H1 (cell line): ENCODE data around the gene PIK3CA. TPM values are rescaled to one million over a fixed set of nuclear protein-coding genes. Genes with fewer than 3 reads are reported as not detected.

Experiments
- CTCF ChIA-PET: fragments of 300-600 bp; sonication (Branson Sonifier 250); formaldehyde crosslinking; loops from one replicate; lab custom pipeline; 2021; ENCODE audit not compliant: partially characterized antibody; lab: Charles Lee
- POLR2A ChIA-PET: fragments of 300-600 bp; sonication (Branson Sonifier 250); formaldehyde crosslinking; loops from one replicate; lab custom pipeline; 2021; ENCODE audit warnings: inconsistent platforms; ENCODE audit not compliant: partially characterized antibody; lab: Charles Lee
- DNase-seq, 2 experiments: peaks; one replicate each; pipeline versions ENCODE4 v3.0.0 to v3.0.0-alpha.2; 2010 to 2022; ENCODE audit warnings: low spot score in 2 of 2, low read depth in 1 of 2, mixed read lengths in 1 of 2
- FAIRE-seq: peaks from 2 replicates; lab custom pipeline; 2011; peaks lifted over from hg19 to GRCh38; lab: Jason Lieb, UNC
- H2AFZ ChIP-seq: 2 replicates; pipeline ENCODE4 v1.8.1; 2012; ENCODE audit warnings: low read length, inconsistent platforms
- H2AK5ac ChIP-seq: 2 replicates; pipeline ENCODE4 v1.6.1; 2013; ENCODE audit warnings: low read depth, low read length
- H2BK120ac ChIP-seq: replicated peaks from 2 replicates; pipeline ENCODE3; 2013; ENCODE audit warnings: low read depth, low read length, inconsistent platforms
- H2BK12ac ChIP-seq: 2 replicates; pipeline ENCODE4 v1.6.1; 2013; ENCODE audit warnings: low read depth, low read length
- H2BK15ac ChIP-seq: 2 replicates; pipeline ENCODE4 v1.6.1; 2013; ENCODE audit warnings: low read length
- H2BK20ac ChIP-seq: 2 replicates; pipeline ENCODE4 v1.6.1; 2013; ENCODE audit warnings: low read length
- H2BK5ac ChIP-seq: 2 replicates; pipeline ENCODE4 v1.6.1; 2013; ENCODE audit warnings: low read depth, low read length
- H3K14ac ChIP-seq: 2 replicates; pipeline ENCODE4 v1.6.1; 2013; ENCODE audit warnings: inconsistent platforms; ENCODE audit not compliant: insufficient read length
- H3K18ac ChIP-seq: 2 replicates; pipeline ENCODE4 v1.6.1; 2013; ENCODE audit warnings: low read length; ENCODE audit errors: extremely low read depth
- H3K23ac ChIP-seq: 2 replicates; pipeline ENCODE4 v1.6.1; 2013; ENCODE audit warnings: inconsistent platforms; ENCODE audit not compliant: insufficient read length
- H3K23me2 ChIP-seq: 2 replicates; pipeline ENCODE4 v1.6.1; 2013; ENCODE audit warnings: low read depth, low read length
- H3K27ac ChIP-seq: 2 replicates; pipeline ENCODE4 v1.6.1; 2011; ENCODE audit warnings: low read depth, low read length, inconsistent platforms
- H3K27me3 ChIP-seq, 4 experiments: replicated peaks in 1 of 4; 1 replicate in 1 of 4; 2 replicates in 3 of 4; pipeline versions ENCODE4 v1.6.1 to v1.8.1; 2011 to 2013; ENCODE audit warnings: low read length in 3 of 4, mild to moderate bottlenecking in 3 of 4, inconsistent platforms in 2 of 4, mixed read lengths in 2 of 4, moderate library complexity in 1 of 4; ENCODE audit not compliant: control insufficient read depth in 3 of 4, insufficient read depth in 3 of 4; ENCODE audit errors: extremely low read depth in 1 of 4
- H3K36me3 ChIP-seq, 4 experiments: 2 replicates each; pipeline versions ENCODE4 v1.6.1 to v1.8.1; 2011 to 2013; ENCODE audit warnings: mild to moderate bottlenecking in 4 of 4, low read length in 3 of 4, moderate library complexity in 2 of 4, control low read depth in 1 of 4, inconsistent platforms in 1 of 4; ENCODE audit not compliant: insufficient read depth in 4 of 4, control insufficient read depth in 2 of 4
- H3K4ac ChIP-seq: replicated peaks from 2 replicates; pipeline ENCODE3; 2013; ENCODE audit warnings: low read length, low read depth, mixed read lengths, inconsistent platforms; ENCODE audit not compliant: insufficient read length
- H3K4me1 ChIP-seq, 4 experiments: replicated peaks in 1 of 4; 1 replicate in 1 of 4; 2 replicates in 3 of 4; pipeline versions ENCODE4 v1.6.1 to v1.8.1; 2011 to 2013; ENCODE audit warnings: low read length in 3 of 4, inconsistent platforms in 2 of 4, mixed read lengths in 1 of 4; ENCODE audit not compliant: insufficient read depth in 4 of 4, control insufficient read depth in 3 of 4
- H3K4me2 ChIP-seq, 2 experiments: 2 replicates each; pipeline versions ENCODE4 v1.6.1 to v1.8.1; 2011 to 2013; ENCODE audit warnings: low read depth in 2 of 2, low read length in 2 of 2, control low read depth in 1 of 2, inconsistent platforms in 1 of 2, mild to moderate bottlenecking in 1 of 2; ENCODE audit not compliant: insufficient read depth in 1 of 2
- H3K4me3 ChIP-seq, 4 experiments: fragments of 200-600, 300-600 bp in 1 of 4; sonication (generic), shearing (Covaris generic), sonication (Bioruptor Twin) in 1 of 4; 2 replicates each; pipeline versions ENCODE4 v1.5.1 to v1.8.1; 2011 to 2016; ENCODE audit warnings: low read length in 4 of 4, low read depth in 3 of 4, control low read depth in 2 of 4, inconsistent platforms in 2 of 4, mild to moderate bottlenecking in 2 of 4, mixed read lengths in 1 of 4, moderate library complexity in 1 of 4; ENCODE audit not compliant: insufficient read depth in 2 of 4; ENCODE audit errors: extremely low read depth in 1 of 4
- H3K56ac ChIP-seq: replicated peaks from 2 replicates; pipeline ENCODE3; 2013; ENCODE audit warnings: low read depth, mild to moderate bottlenecking, mixed read lengths, low read length, inconsistent platforms; ENCODE audit not compliant: insufficient read length
- H3K79me1 ChIP-seq: 2 replicates; pipeline ENCODE4 v1.6.1; 2013; ENCODE audit warnings: low read depth, low read length, control low read depth
- H3K79me2 ChIP-seq, 2 experiments: 2 replicates each; pipeline versions ENCODE4 v1.6.1 to v1.8.1; 2012 to 2013; ENCODE audit warnings: low read length in 2 of 2, mild to moderate bottlenecking in 2 of 2, inconsistent platforms in 1 of 2; ENCODE audit not compliant: insufficient read depth in 2 of 2, control insufficient read depth in 1 of 2
- H3K9ac ChIP-seq, 4 experiments: replicated peaks in 1 of 4; 1 replicate in 1 of 4; 2 replicates in 3 of 4; pipeline versions ENCODE4 v1.6.1 to v1.8.1; 2011 to 2013; ENCODE audit warnings: low read depth in 3 of 4, low read length in 3 of 4, control low read depth in 2 of 4, mild to moderate bottlenecking in 2 of 4, moderate library complexity in 2 of 4, inconsistent platforms in 1 of 4; ENCODE audit errors: extremely low read depth in 1 of 4
- H3K9me3 ChIP-seq, 2 experiments: 2 replicates each; pipeline versions ENCODE4 v1.6.1 to v1.8.1; 2012 to 2013; ENCODE audit warnings: mild to moderate bottlenecking in 2 of 2, moderate library complexity in 2 of 2, control low read depth in 1 of 2, inconsistent platforms in 1 of 2, low read depth in 1 of 2, low read length in 1 of 2, mixed read lengths in 1 of 2; ENCODE audit not compliant: insufficient read depth in 2 of 2
- H4K20me1 ChIP-seq, 2 experiments: replicated peaks in 1 of 2; 2 replicates each; pipeline versions ENCODE3 to v1.8.1; 2011 to 2013; ENCODE audit warnings: inconsistent platforms in 2 of 2, low read length in 2 of 2, mild to moderate bottlenecking in 1 of 2; ENCODE audit not compliant: insufficient read depth in 2 of 2, control insufficient read depth in 1 of 2
- H4K5ac ChIP-seq: 2 replicates; pipeline ENCODE4 v1.6.1; 2013; ENCODE audit warnings: low read length, low read depth, mixed read lengths, inconsistent platforms; ENCODE audit not compliant: insufficient read length
- H4K8ac ChIP-seq: 2 replicates; pipeline ENCODE4 v1.8.0; 2013; ENCODE audit warnings: mild to moderate bottlenecking, moderate library complexity, low read length, inconsistent platforms; ENCODE audit not compliant: insufficient read depth; ENCODE audit errors: extremely low read depth
- H4K91ac ChIP-seq: replicated peaks from 2 replicates; pipeline ENCODE3; 2013; ENCODE audit warnings: low read length, mixed read lengths, inconsistent platforms; ENCODE audit not compliant: insufficient read length
- KDM4A ChIP-seq: IDR thresholded peaks from one replicate; pipeline ENCODE4 v1.7.1; 2012; ENCODE audit warnings: low read depth, mild to moderate bottlenecking, moderate library complexity, low read length, inconsistent platforms; ENCODE audit not compliant: severe bottlenecking
- MAX ChIP-seq: IDR thresholded peaks from 2 replicates; pipeline ENCODE4 v1.6.1; 2012; ENCODE audit warnings: inconsistent platforms
- WGBS, 2 experiments: shearing (Covaris generic) in 1 of 2; methylation state at CpG; one replicate each; pipeline versions ENCODE4 v1.1.6 to v1.1.7; 2013 to 2015; ENCODE audit warnings: low lambda C conversion rate in 2 of 2, mixed read lengths in 2 of 2, inconsistent platforms in 1 of 2, low coverage in 1 of 2, missing lambda C conversion rate in 1 of 2; ENCODE audit not compliant: insufficient replicate concordance in 2 of 2, insufficient coverage in 1 of 2, insufficient read length in 1 of 2; ENCODE audit errors: extremely low coverage in 1 of 2, missing lambda C conversion rate in 1 of 2; 5-methylcytosine and 5-hydroxymethylcytosine counted together
- polyA plus RNA-seq, 7 experiments: library from polyadenylated mRNA; depleted of rRNA in 3 of 7; stranded (reverse) in 5 of 7; unstranded in 2 of 7; fragments of >200 nt in 5 of 7; fragments of 200-250 nt in 2 of 7; gene quantifications; 1 replicate in 5 of 7; 2 replicates in 1 of 7; 4 replicates in 1 of 7; pipeline versions ENCODE4 v1.2.1 to v1.2.3, GENCODE V29; 2011 to 2013; ENCODE audit warnings: missing spikeins in 2 of 7, mixed read lengths in 2 of 7
- total RNA-seq: library from RNA; stranded (reverse); fragmentation: NEBNext Ultra II Directional; extraction: Animal tissue kit (Norgen Biotek cat#: 25700); gene quantifications from 2 replicates; pipeline ENCODE4 v1.2.1, GENCODE V29; 2021

PIK3CA gene
- total and polyA plus RNA-seq, 2 of the 8 experiments (the other 6 are each of a cell fraction or from before 2014, with no cell fraction given) = 1.6 to 11.3 TPM

- H2AK5ac ChIP-seq = no peak overlapping the region
- H2BK20ac ChIP-seq = no peak overlapping the region
- no peak overlapping the region for H3K4me3 ChIP-seq
- H4K5ac ChIP-seq = no peak overlapping the region
- no peak overlapping the region for H3K23ac ChIP-seq
- no peaks in the 10 kb centered on the region for H3K79me1 ChIP-seq
- H2BK12ac ChIP-seq = no peak overlapping the region
- H2BK5ac ChIP-seq = no peak overlapping the region
- no peak overlapping the region for H3K18ac ChIP-seq
- H3K23me2 ChIP-seq = no peaks in the 10 kb centered on the region
- peak overlapping the region; percentile 32; the same call in 1 of the 2 replicates for H2AFZ ChIP-seq
- H3K79me2 ChIP-seq = no peaks in the 10 kb centered on the region
- H3K4ac ChIP-seq = no peak overlapping the region
- no peak overlapping the region for H4K91ac ChIP-seq
- H3K4me2 ChIP-seq = no peak overlapping the region
- no peak overlapping the region for H2BK15ac ChIP-seq
- H4K20me1 ChIP-seq = no peaks in the 10 kb centered on the region
- H3K56ac ChIP-seq = no peak overlapping the region
- no peak overlapping the region for H2BK120ac ChIP-seq
- H4K8ac ChIP-seq = no peak overlapping the region
- peaks cover 0 to 2% (median 0%) of the 10 kb centered on the region in 4 experiments; a peak in 1 of 7 replicates for H3K4me1 ChIP-seq
- H3K9ac ChIP-seq = no peak overlapping the region
- POLR2A ChIA-PET = interaction anchor here (1.5 kb wide), 1 partner anchor 11 kb away, joined by 3 read pairs; no protein-coding TSS in a partner anchor
- H3K27me3 ChIP-seq = no peaks in the 10 kb centered on the region
- H3K14ac ChIP-seq = no peak overlapping the region
- CTCF ChIA-PET = interaction anchor here (1.2 kb wide), 1 partner anchor 43 kb away, joined by 3 read pairs; no protein-coding TSS in a partner anchor
- TF ChIP-seq KDM4A (no peak), MAX (0 out of 2 replicates have a peak, but pooled peaks have one; percentile 10)
- DNase-seq (no peak), FAIRE-seq (no peak)
- no peaks in the 10 kb centered on the region for H3K36me3 ChIP-seq
- 90% methylated on average over 20 of the region's 21 CpGs; no CpG with 5 or more reads in 1 of the 2 experiments for WGBS, 2 experiments
- no peak overlapping the region for H3K27ac ChIP-seq
- H3K9me3 ChIP-seq = peaks cover 0 to 9% of the 10 kb centered on the region in 2 experiments; a peak in 1 of 4 replicates
These were observed 118.6 kb downstream of the PIK3CA start for GRCh38 chr3:179266701-179267211.
